Mononuclear cell (primary cell): Measurements from ENCODE around the gene MECR. TPM values are rescaled to one million over a fixed set of nuclear protein-coding genes. Genes with fewer than 3 reads are reported as not detected.

Experiments
- H3K27me3 ChIP-seq: 2 replicates; pipeline ENCODE4 v1.6.0; 2011; ENCODE audit warnings: low read length, control low read depth; ENCODE audit not compliant: insufficient read depth
- H3K4me1 ChIP-seq: 2 replicates; pipeline ENCODE4 v1.5.1; 2011; ENCODE audit warnings: mild to moderate bottlenecking, low read length, control low read depth; ENCODE audit not compliant: insufficient read depth
- H3K4me3 ChIP-seq: 2 replicates; pipeline ENCODE4 v1.5.1; 2011; ENCODE audit warnings: mild to moderate bottlenecking, low read length, moderate library complexity
- H3K9me3 ChIP-seq: 2 replicates; pipeline ENCODE4 v1.5.1; 2011; ENCODE audit warnings: low read depth, mild to moderate bottlenecking, control low read depth, low read length
- total RNA-seq: library from RNA; depleted of rRNA; stranded (reverse); fragments of >200 nt; gene quantifications from one replicate; pipeline ENCODE4 v1.2.3, GENCODE V29; 2012

MECR gene
- total RNA-seq, 1 donor, result 2.1 TPM

DNA sequence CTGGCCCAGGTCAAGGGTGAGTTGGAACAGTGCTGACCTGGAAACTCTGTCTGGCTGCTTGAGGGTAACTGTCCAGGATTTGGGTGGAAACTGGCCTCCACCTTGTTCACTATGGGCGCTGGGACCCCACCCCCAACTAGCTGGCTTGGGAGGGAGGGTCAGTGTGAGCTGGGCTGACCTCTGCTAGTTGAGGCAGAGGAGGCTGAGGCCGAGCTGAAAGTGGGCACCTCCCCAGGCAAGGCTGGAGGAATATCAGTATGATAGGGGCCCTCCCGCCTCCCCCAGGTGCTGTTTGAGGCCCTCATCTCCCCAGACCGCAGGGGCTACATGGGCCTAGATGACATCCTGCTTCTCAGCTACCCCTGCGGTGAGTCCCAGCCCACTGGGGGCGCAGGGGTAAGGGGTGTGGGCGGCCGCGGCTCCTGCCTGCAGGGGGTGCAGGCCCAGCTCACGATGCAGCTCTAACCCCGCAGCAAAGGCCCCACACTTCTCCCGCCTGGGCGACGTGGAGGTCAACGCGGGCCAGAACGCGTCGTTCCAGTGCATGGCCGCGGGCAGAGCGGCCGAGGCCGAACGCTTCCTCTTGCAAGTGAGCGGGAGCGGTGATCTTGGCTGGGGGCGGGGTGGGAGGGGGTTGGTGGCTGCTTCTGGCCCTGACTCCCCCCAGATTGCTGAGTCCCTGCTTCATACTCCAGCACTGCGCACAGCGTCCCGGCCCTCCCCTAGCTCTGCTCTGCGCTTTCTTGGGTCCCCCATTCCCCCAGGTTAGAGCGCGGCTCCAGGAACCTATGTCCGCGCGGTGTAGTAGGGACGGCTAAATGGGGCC, 28.5 kb upstream of the MECR start:
- Histone ChIP-seq H3K4me3 (peak overlapping the region; percentile 10), H3K4me1 (peaks cover 6% of the 10 kb centered on the region), H3K9me3 (no peaks in the 10 kb centered on the region), H3K27me3 (peaks cover 34% of the 10 kb centered on the region)

DNA sequence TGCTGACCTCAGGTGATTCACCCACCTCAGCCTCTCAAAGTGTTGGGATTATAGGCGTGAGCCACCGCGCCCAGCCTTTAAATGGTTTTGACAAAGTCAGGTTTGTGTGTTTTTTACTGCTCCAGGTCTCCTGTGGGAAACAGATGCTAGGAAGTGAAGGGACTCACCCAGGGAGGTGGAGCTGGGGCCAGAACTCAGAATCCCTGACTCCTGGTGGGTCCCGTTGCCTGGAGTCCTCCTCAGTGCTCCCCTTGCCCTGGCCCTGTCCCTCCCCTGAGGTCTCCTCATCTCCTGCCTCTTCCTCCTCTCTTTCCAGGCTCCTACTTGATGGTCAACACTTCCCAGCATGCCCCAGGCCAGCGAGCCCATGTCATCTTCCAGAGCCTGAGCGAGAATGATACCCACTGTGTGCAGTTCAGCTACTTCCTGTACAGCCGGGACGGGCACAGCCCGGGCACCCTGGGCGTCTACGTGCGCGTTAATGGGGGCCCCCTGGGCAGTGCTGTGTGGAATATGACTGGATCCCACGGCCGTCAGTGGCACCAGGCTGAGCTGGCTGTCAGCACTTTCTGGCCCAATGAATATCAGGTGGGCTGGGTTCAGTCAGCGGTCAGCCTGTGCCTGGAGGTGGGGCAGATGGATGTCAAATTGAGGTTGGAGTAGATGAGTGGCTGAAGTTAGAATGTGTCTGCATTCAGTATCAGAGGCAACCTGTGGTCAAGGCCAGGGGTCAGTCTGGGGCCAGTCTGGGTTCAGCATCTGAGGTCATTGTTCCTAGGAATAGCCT, 27.6 kb upstream of the MECR start:
- peaks cover 34% of the 10 kb centered on the region for H3K27me3 ChIP-seq
- no peaks in the 10 kb centered on the region for H3K9me3 ChIP-seq
- peaks cover 6% of the 10 kb centered on the region for H3K4me1 ChIP-seq
- no peak overlapping the region for H3K4me3 ChIP-seq

DNA sequence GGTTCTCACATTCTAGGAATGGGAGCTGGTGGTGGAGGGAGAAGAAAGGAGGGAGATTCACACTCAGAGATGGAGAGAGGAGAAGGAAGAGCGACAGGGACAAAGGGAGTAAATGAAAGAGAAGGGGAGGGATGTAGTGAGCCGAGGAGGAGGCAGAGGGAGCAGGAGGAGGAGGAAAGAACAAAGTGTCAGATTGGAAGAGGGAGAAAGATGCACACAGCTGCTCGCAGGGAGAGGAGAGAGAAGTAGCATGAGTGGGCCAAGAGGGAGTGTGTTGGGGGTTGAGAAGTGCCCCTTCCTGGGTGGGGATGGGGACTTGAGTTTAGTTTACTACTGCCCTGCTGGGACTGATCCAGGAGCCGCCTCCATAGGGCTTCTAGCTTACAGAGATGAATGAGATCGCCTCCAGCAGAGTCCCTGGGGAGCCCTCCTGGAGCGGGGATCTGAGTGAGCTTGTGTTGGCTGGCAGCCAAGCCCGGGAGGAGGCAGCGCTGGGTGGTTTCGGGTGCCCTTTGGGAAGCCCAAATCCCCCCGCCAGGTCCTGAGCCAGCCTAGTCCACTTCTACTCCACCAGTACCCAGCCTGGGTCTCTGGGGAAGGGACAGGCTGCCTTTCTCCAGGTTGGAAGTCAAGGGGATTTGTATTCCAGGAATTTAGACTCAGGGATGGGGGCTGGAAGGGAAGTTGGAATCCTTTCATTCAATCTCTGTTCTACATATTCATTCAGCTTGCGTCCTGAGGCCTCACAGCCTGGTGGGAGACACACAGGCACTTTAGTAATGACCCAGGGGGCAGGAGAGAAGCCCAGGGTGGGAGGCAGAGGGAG, 26.5 kb upstream of the MECR start:
- peaks cover 30% of the 10 kb centered on the region for H3K27me3 ChIP-seq
- H3K9me3 ChIP-seq, result no peaks in the 10 kb centered on the region
- H3K4me1 ChIP-seq, result peaks cover 6% of the 10 kb centered on the region
- H3K4me3 ChIP-seq, result no peak overlapping the region

DNA sequence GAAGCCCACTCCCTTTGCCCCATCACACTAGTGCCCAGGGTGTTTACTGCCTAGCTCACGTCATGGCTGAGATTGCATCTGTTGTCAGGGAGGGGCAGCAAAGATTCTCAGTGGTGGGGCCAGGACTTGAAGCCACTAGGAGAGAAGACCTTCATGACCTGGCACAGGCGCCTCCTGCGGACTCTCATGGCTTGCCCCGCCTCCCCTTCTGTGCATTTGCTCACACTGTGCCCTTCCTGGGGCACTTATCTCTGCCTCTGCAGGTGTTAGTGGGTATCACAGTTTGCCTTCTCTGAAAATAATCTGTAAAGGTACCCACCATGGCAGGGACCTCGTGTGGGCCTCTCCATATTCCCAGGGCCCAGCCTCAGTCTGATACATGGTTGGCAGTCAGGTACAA, 25.7 kb upstream of the MECR start:
- Histone ChIP-seq H3K4me1 (peaks cover 6% of the 10 kb centered on the region), H3K27me3 (peaks cover 24% of the 10 kb centered on the region), H3K4me3 (no peak overlapping the region), H3K9me3 (no peaks in the 10 kb centered on the region)

DNA sequence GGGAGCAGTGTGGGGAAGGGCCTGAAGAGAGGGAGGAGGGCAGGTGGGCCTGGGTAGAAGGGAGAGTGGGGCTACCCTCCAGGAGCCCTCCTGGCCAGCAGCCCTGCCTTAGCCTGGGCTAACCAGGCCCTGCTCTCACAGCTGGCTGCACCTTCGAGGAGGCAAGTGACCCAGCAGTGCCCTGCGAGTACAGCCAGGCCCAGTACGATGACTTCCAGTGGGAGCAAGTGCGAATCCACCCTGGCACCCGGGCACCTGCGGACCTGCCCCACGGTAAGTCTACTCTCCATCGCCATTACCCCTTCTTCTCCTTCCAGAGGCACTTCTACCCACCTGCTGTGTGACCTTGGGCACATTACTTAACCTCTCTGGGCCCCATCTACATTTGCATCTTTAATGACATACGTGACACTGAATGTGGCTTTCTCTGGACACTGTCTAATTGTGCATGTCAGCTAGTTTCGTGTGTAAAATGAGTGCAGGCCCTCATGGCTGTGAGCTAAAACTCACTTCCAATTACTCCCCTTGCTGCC, 24.5 kb upstream of the MECR start:
- peaks cover 6% of the 10 kb centered on the region for H3K4me1 ChIP-seq
- H3K27me3 ChIP-seq, result peaks cover 12% of the 10 kb centered on the region
- no peak overlapping the region for H3K4me3 ChIP-seq
- no peaks in the 10 kb centered on the region for H3K9me3 ChIP-seq

DNA sequence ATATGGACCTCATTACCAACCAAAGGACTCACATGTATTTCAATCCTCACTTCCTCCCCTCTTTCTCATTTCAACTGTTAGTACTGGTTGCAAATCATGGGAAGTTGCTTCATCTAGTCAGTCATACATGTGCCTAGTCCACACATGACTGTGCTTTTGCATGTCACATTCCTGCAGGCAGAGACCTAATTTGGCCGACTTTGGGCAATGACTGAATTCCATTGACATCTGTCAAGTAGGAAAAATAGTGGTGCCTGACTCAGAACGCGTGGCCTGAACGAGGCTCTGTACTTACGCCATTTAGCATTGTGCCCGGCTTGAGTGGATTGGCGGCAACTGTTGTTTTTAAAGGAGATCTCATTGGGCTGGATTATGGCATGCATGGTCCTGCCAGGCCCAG, 23.6 kb upstream of the MECR start:
- peaks cover 4% of the 10 kb centered on the region for H3K4me1 ChIP-seq
- peaks cover 12% of the 10 kb centered on the region for H3K27me3 ChIP-seq
- no peak overlapping the region for H3K4me3 ChIP-seq
- no peaks in the 10 kb centered on the region for H3K9me3 ChIP-seq

DNA sequence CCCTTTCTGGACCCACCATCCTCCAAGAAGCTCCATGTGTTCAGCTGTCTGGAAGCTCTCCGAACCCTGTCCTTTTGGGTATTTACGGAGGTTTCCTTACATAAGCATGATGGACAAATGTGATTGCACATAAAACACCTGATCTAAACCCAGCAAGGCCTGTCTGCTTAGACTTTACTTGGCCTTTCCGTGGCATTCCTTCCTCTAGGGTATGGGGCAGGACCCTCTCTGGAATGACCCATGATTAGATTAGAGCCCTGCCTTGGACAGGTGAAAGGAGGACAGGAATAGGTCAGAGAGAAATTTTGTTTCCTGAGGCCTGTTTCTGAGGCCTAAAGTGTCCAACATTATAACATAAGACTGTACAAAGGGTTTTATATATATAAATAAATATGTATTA, 22.4 kb upstream of the MECR start:
- H3K27me3 ChIP-seq, result peaks cover 1% of the 10 kb centered on the region
- H3K4me3 ChIP-seq, result no peak overlapping the region
- H3K4me1 ChIP-seq, result no peaks in the 10 kb centered on the region
- no peaks in the 10 kb centered on the region for H3K9me3 ChIP-seq

DNA sequence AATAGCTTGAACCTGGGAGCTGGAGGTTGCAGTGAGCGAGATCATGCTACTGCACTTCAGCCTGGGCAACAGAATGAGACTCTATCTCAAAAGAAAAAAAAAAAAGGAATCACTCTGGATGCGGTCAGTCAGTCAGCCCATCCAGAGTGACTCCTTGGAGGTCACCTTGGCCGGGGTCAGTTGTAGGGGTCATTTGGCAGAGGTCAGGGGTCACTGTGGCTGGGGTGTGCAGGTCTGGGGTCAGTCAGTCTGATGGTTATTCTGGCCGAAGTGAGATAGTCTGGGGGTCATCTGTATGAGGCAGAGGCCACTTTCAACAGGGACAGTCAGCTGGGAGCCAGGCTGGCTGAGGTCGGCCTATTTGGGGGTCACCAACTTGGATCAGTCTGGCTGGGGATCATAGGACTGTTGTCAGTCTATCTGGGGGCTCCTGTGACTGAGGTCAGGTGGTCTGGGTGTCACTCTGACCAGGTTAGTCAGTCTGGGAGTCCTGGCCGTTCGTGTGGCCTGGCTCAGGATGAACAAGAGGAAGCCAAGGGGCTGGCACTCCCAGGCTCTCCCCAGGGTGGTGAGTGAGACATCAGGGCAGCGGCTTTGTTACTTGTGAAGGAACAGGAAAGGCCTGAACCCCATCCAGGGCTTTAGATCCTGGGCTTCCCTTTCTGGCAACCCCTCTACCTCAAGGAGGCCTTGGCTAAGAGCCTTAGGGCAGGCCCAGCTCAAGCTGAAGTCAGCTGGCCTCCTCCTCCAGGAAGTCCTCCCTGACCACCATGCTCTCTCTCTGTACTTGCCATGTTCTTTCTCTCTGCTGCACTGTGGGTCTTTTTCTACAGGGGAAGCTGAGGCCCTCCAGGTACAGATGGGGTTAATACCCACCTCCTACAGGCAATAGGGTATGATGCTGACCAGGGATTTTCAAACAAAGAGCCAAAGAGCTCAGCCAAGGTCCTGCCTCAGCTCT, 20.7 kb upstream of the MECR start:
- H3K27me3 ChIP-seq, result no peaks in the 10 kb centered on the region
- H3K4me3 ChIP-seq, result no peak overlapping the region

DNA sequence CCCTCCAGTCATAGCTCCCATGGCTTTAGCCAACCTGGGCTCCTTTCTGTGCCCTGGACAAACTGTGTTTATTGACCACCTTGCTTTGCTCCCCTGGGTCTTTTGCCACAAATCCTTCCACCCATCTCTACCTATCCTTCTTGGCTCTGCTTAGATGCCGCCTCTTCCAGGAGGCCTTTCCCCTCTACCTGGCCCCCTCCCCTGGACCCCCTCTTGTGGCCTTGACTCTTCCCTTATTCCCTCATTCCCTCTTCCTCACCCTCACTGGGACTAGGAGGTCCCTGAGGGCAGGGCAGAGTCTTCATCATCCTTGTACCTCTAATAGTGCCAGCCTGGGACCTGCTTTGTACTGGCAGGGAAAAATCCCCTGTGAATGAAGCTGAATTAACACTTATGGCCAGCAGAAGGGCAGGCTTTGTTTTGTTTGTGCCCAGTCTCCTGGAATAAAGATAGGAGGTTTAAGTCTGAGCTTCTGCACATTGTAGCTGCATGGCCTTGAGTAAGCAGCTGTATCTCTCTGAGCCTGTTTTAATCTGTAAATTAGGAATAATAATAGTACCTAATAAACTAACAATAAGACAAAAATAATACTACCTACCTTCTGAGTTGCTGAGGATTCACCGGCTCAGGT, 19.3 kb upstream of the MECR start:
- Histone ChIP-seq H3K4me3 (no peak overlapping the region), H3K9me3 (no peaks in the 10 kb centered on the region), H3K27me3 (no peaks in the 10 kb centered on the region), H3K4me1 (no peaks in the 10 kb centered on the region)

More for the DNA sequence above, 20.7 kb upstream of the MECR start:
- Histone ChIP-seq H3K4me1 (no peaks in the 10 kb centered on the region), H3K9me3 (no peaks in the 10 kb centered on the region)

DNA sequence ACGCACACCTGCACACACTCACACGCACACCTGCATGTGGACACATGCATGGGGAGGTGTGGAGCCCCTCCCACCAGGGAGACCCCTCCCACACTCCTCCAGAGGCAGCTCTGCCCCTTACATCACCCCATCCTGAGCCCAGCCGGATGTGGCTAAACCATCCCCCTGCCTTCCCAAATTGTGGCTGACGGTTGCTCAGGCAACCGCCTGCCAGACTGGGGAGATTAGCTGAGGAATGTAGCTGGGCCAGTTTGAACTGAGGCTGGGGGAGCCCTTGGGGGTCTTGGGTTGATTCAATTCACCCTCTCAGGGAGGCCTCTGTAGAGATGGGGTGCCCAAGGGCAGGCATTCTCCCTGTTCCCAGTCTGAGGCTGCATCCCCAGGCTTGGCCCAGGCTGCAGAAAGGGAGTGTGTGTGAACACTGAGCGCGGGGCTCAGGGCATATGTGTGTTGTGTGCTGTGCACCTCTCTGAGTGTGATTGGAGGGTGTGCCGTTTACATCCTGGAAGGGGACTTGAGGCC, 18.5 kb upstream of the MECR start:
- no peaks in the 10 kb centered on the region for H3K4me1 ChIP-seq

DNA sequence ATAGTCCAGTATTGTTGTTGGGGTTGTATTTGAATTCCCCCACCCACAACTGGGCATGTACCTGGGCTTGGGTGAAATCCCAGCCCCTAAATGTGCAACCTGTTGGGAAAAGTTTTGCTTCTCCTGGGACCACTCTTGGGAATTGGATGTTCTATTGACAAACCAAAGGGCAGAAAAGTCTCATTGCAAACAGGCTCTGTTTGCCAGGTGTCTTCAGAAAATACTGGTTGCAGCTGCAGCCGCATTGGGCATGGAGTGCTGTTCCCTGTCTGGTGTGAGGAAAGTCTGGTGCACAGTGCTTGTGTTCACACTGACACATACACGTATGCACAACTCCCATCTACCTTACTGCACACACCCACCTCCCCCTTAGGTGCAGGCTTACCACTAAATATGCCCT, 17.7 kb upstream of the MECR start:
- H3K9me3 ChIP-seq, result no peaks in the 10 kb centered on the region
- no peaks in the 10 kb centered on the region for H3K4me1 ChIP-seq
- H3K4me3 ChIP-seq, result no peak overlapping the region
- no peaks in the 10 kb centered on the region for H3K27me3 ChIP-seq

More for the DNA sequence above, 18.5 kb upstream of the MECR start:
- no peaks in the 10 kb centered on the region for H3K27me3 ChIP-seq
- H3K4me3 ChIP-seq, result no peak overlapping the region
- no peaks in the 10 kb centered on the region for H3K9me3 ChIP-seq

DNA sequence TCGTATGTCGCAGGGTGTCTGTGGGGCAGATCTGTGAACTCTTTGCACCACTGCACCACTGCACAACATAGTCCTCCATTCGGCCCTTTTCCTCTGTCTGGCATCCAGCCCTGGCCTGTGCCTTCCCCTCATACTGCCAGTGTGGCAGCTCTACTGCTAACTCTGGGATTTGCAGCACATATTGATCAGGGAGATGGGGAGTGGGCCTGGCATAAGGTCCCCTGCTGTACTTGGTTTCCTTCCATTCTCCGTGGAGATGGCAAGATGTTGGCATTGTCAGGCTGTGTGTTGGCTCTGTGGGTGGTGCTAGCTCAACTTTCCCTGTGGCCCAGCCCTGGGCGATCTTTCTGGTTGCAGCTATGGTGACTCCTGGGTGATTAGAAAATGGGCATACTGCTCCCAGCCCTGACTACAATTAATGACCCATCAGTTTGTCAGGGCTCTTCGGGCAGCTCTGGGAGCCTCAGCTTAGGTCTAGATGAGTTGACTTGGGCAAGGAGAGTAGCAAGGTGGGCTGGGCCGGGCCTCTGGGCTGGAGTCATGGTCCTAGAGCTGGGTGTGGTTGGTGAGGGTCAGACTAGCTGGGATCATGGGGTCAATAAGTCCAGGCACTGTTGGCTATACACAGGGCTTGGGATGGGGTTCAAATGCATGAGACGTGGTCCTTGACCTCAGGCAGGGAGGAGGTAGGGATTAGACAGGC, 17.0 kb upstream of the MECR start:
- Histone ChIP-seq H3K4me1 (no peaks in the 10 kb centered on the region), H3K4me3 (no peak overlapping the region), H3K27me3 (no peaks in the 10 kb centered on the region), H3K9me3 (no peaks in the 10 kb centered on the region)

DNA sequence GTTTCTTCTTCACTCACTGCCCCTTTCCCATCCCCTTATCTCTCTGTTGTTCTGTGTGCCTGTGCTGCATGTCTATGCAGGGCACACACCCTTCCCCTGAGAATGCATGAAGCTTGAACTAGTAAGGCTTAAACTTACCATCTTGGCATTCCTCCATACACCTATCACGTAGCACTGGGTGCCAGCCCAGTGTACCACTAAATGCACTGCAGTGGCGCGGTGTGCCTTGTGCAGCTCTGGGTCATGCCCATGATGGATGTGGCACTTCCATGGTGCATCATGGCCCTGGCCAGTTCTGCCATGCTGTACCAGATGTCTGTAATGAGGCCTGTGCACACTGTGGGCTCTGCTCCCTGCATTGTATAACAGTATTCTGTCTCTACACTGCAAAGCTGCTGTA, 16.3 kb upstream of the MECR start:
- Histone ChIP-seq H3K27me3 (no peaks in the 10 kb centered on the region), H3K4me3 (no peak overlapping the region), H3K4me1 (no peaks in the 10 kb centered on the region), H3K9me3 (no peaks in the 10 kb centered on the region)
